GDM1 (cell line): Measurements from ENCODE around the gene DCLRE1B.
"Not testable (repeated sequence)": the region's sequence is repeated elsewhere in the genome, so short reads cannot be mapped to it uniquely, and the experiment has no call there.

Source experiments
- DNase-seq: peaks from one replicate; lab custom pipeline; 2025; lab: John Stamatoyannopoulos, UW

Gene DCLRE1B

GRCh38 chr1:113948151-113948550 is 43.0 kb downstream of the DCLRE1B start:
- DNase-seq = not testable (repeated sequence)

GRCh38 chr1:113949007-113949406 is 43.9 kb downstream of the DCLRE1B start:
- DNase-seq = no peak

DNA sequence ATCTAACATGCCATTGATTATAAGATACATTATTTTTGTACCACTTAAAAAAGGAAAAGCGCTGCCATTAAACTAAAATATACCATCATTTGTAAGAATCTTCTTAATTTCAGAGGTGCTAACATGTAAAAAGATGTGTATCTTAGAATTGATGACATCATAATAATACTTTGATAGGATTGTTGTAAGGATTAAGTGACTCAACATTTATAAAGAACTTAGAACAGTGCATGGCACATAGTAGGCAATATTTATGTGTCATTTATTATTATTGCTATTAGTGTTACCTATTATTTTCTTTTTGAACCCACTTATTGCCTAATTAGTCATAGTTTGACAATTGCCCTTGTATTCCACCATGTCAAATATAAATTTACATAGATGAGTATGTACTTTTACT is 45.8 kb downstream of the DCLRE1B start:
- DNase-seq = no peak

- no peak for DNase-seq
Measured at GRCh38 chr1:113951719-113952118, 46.6 kb downstream of the DCLRE1B start.

GRCh38 chr1:113957984-113958383 is 52.9 kb downstream of the DCLRE1B start:
- no peak for DNase-seq

GRCh38 chr1:113958691-113959090 is 53.6 kb downstream of the DCLRE1B start:
- no peak for DNase-seq

- no peak for DNase-seq
Measured at GRCh38 chr1:113963281-113963906, 58.3 kb downstream of the DCLRE1B start.
